SK-N-SH treated with all-trans-retinoic acid at 6 μM for 48 hours (cell line): ENCODE measurements around the gene NEUROG1.

ENCODE experiments used
- ATAC-seq: fragments of 200-7000 bp; cut with Tn5 transposase; 3 replicates; pipeline ENCODE4 v1.9.1; 2020; ENCODE audit warnings: mild to moderate bottlenecking, moderate library complexity
- ARNTL ChIP-seq: fragments of 450-650 bp; formaldehyde crosslinking; IDR thresholded peaks from 2 replicates; pipeline ENCODE4 v1.5.0; 2020; ENCODE audit warnings: low read depth, mild to moderate bottlenecking, moderate library complexity, borderline replicate concordance
- BACH2 ChIP-seq: fragments of 250-450 bp; sonication (Bioruptor Pico); IDR thresholded peaks from 2 replicates; pipeline ENCODE4 v1.9.0; 2021; ENCODE audit warnings: mild to moderate bottlenecking, borderline replicate concordance
- CSDC2 ChIP-seq: fragments of 250-450 bp; sonication (Bioruptor Pico); IDR thresholded peaks from 2 replicates; pipeline ENCODE4 v1.5.0; 2020; ENCODE audit warnings: mild to moderate bottlenecking, moderate library complexity
- ESRRG ChIP-seq: fragments of 250-450 bp; sonication (Bioruptor Pico); IDR thresholded peaks from 2 replicates; pipeline ENCODE4 v1.6.1; 2021; ENCODE audit warnings: mild to moderate bottlenecking
- GLIS3 ChIP-seq: fragments of 250-450 bp; sonication (Bioruptor Pico); IDR thresholded peaks from 2 replicates; pipeline ENCODE4 v1.5.0; 2020; ENCODE audit warnings: mild to moderate bottlenecking, moderate library complexity
- ISL1 ChIP-seq: fragments of 250-450 bp; sonication (Bioruptor Pico); IDR thresholded peaks from 2 replicates; pipeline ENCODE4 v2.1.2; 2022; ENCODE audit warnings: mild to moderate bottlenecking, moderate library complexity
- OSR1 ChIP-seq: fragments of 250-450 bp; sonication (Bioruptor Pico); IDR thresholded peaks from 2 replicates; pipeline ENCODE4 v1.8.0; 2022; ENCODE audit warnings: moderate library complexity, mild to moderate bottlenecking, inconsistent platforms
- PPARA ChIP-seq: fragments of 250-450 bp; sonication (Bioruptor Pico); IDR thresholded peaks from 2 replicates; pipeline ENCODE4 v1.5.0; 2020; ENCODE audit warnings: mild to moderate bottlenecking, borderline replicate concordance
- RARB ChIP-seq: fragments of 250-450 bp; sonication (Bioruptor Pico); IDR thresholded peaks from 2 replicates; pipeline ENCODE4 v1.8.0; 2021; ENCODE audit warnings: mild to moderate bottlenecking, moderate library complexity
- SNAI2 ChIP-seq: fragments of 250-450 bp; sonication (Bioruptor Pico); IDR thresholded peaks from 2 replicates; pipeline ENCODE4 v1.5.0; 2020; ENCODE audit warnings: mild to moderate bottlenecking, moderate library complexity
- TCF4 ChIP-seq: fragments of 250-450 bp; sonication (Bioruptor Pico); IDR thresholded peaks from 2 replicates; pipeline ENCODE4 v1.8.0; 2021; ENCODE audit warnings: mild to moderate bottlenecking, moderate library complexity, borderline replicate concordance
- TOX ChIP-seq: fragments of 250-450 bp; sonication (Bioruptor Pico); IDR thresholded peaks from 2 replicates; pipeline ENCODE4 v1.8.0; 2021; ENCODE audit warnings: mild to moderate bottlenecking, moderate library complexity, borderline replicate concordance
- ZC3H10 ChIP-seq: fragments of 250-450 bp; sonication (Bioruptor Pico); IDR thresholded peaks from 2 replicates; pipeline ENCODE4 v1.5.1; 2021; ENCODE audit warnings: mild to moderate bottlenecking, moderate library complexity
- ZFP3 ChIP-seq: fragments of 250-450 bp; sonication (Bioruptor Pico); IDR thresholded peaks from 2 replicates; pipeline ENCODE4 v1.5.0; 2020; ENCODE audit warnings: mild to moderate bottlenecking, moderate library complexity
- ZFP30 ChIP-seq: fragments of 450-650 bp; formaldehyde crosslinking; IDR thresholded peaks from 2 replicates; pipeline ENCODE4 v1.5.0; 2022; ENCODE audit warnings: mild to moderate bottlenecking, moderate library complexity
- ZNF565 ChIP-seq: fragments of 450-650 bp; formaldehyde crosslinking; conservative IDR thresholded peaks from 2 replicates; pipeline ENCODE4 v1.5.0; 2020; ENCODE audit warnings: low read depth, mild to moderate bottlenecking, moderate library complexity
- ZNF8 ChIP-seq: fragments of 450-650 bp; formaldehyde crosslinking; IDR thresholded peaks from 2 replicates; pipeline ENCODE4 v1.5.0; 2020; ENCODE audit warnings: mild to moderate bottlenecking, moderate library complexity
- TF ChIP-seq, protein P1 (sequence below): fragments of 250-450 bp; sonication (Bioruptor Pico); IDR thresholded peaks from 2 replicates; pipeline ENCODE4 v1.8.0; 2021; ENCODE audit warnings: low read depth, mild to moderate bottlenecking, moderate library complexity, borderline replicate concordance
- TF ChIP-seq, protein P2 (sequence below): fragments of 250-450 bp; sonication (Bioruptor Pico); IDR thresholded peaks from 2 replicates; pipeline ENCODE4 v1.5.1; 2021; ENCODE audit warnings: mild to moderate bottlenecking, moderate library complexity
- TF ChIP-seq, protein P3 (sequence below): fragments of 250-450 bp; sonication (Bioruptor Pico); IDR thresholded peaks from 2 replicates; pipeline ENCODE4 v1.8.0; 2020; ENCODE audit warnings: mild to moderate bottlenecking, moderate library complexity, borderline replicate concordance
- TF ChIP-seq, protein P4 (sequence below): fragments of 250-450 bp; sonication (Bioruptor Pico); IDR thresholded peaks from 2 replicates; pipeline ENCODE4 v1.5.0; 2020; ENCODE audit warnings: mild to moderate bottlenecking, moderate library complexity

Gene NEUROG1

GRCh38 chr5:135539430-135540005 lies 3.8 kb upstream of the NEUROG1 start:
- TF ChIP-seq, protein P1, sequence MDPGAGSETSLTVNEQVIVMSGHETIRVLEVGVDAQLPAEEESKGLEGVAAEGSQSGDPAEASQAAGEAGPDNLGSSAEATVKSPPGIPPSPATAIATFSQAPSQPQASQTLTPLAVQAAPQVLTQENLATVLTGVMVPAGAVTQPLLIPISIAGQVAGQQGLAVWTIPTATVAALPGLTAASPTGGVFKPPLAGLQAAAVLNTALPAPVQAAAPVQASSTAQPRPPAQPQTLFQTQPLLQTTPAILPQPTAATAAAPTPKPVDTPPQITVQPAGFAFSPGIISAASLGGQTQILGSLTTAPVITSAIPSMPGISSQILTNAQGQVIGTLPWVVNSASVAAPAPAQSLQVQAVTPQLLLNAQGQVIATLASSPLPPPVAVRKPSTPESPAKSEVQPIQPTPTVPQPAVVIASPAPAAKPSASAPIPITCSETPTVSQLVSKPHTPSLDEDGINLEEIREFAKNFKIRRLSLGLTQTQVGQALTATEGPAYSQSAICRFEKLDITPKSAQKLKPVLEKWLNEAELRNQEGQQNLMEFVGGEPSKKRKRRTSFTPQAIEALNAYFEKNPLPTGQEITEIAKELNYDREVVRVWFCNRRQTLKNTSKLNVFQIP: no peak
- TF ChIP-seq BACH2 (CRISPR knock-in tag): no peak
- no peak for TF ChIP-seq RARB
- TF ChIP-seq TCF4: no peak
- no peak for TF ChIP-seq ZNF8
- no peak for TF ChIP-seq OSR1 (CRISPR knock-in tag)
- TF ChIP-seq ARNTL (CRISPR knock-in tag): no peak
- TF ChIP-seq ZC3H10 (CRISPR knock-in tag): no peak
- no peak for TF ChIP-seq SNAI2 (CRISPR knock-in tag)
- ATAC-seq: no peak

DNA sequence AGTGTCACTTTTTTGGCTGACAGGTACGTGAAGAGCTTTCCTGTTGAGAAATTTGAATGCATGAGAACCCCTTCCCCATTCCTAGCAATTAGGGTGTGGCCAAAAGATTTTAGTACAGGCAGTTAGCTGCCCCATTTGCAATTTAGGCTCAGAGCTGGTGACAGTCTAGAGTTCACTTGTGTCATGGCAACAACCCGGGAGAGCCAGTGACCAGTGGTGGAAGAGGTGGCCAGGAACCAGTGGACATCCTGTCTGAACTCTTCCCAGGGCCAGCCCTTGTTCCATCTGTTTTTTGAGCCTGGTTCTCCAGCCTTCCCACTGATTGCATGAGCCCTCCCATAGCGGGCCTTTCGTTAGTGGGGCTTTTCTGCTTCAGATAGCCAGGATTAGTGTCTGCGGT lies 2.5 kb upstream of the NEUROG1 start:
- TF ChIP-seq BACH2 (CRISPR knock-in tag) (no peak), ZFP3 (no peak), ZNF8 (no peak), TOX (CRISPR knock-in tag) (no peak), ISL1 (no peak), RARB (no peak), ARNTL (CRISPR knock-in tag) (no peak)
- TF ChIP-seq, protein P1: no peak
- no peak for ATAC-seq

DNA sequence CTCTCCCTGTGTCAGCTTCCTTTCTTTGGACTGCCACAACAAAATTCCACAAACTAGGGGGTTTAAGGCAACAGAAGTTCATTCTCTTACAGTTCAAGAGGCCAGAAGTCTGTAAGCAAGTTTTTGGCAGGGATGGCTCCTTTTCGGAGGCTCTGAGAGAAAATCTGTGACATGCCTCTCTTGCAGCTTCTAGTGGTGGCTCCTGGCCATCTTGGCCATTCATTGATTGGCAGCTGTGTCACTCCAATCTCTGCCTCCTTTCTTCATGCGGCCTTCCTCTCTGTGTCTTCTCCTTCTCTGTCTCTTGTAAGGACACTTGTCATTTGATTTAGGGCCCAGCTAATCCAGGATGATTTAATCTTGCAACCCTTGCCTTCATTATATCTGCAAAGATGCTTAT lies 2.0 kb upstream of the NEUROG1 start:
- TF ChIP-seq ZFP30 (CRISPR knock-in tag): no peak
- no peak for TF ChIP-seq TCF4
- TF ChIP-seq BACH2 (CRISPR knock-in tag): no peak
- no peak for ATAC-seq

- TF ChIP-seq, protein P2, sequence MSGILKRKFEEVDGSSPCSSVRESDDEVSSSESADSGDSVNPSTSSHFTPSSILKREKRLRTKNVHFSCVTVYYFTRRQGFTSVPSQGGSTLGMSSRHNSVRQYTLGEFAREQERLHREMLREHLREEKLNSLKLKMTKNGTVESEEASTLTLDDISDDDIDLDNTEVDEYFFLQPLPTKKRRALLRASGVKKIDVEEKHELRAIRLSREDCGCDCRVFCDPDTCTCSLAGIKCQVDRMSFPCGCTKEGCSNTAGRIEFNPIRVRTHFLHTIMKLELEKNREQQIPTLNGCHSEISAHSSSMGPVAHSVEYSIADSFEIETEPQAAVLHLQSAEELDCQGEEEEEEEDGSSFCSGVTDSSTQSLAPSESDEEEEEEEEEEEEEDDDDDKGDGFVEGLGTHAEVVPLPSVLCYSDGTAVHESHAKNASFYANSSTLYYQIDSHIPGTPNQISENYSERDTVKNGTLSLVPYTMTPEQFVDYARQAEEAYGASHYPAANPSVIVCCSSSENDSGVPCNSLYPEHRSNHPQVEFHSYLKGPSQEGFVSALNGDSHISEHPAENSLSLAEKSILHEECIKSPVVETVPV: no peak
- TF ChIP-seq ZNF565 (CRISPR knock-in tag): no peak
- TF ChIP-seq TOX (CRISPR knock-in tag): no peak
- no peak for TF ChIP-seq GLIS3 (CRISPR knock-in tag)
- TF ChIP-seq TCF4: no peak
- TF ChIP-seq, protein P3, sequence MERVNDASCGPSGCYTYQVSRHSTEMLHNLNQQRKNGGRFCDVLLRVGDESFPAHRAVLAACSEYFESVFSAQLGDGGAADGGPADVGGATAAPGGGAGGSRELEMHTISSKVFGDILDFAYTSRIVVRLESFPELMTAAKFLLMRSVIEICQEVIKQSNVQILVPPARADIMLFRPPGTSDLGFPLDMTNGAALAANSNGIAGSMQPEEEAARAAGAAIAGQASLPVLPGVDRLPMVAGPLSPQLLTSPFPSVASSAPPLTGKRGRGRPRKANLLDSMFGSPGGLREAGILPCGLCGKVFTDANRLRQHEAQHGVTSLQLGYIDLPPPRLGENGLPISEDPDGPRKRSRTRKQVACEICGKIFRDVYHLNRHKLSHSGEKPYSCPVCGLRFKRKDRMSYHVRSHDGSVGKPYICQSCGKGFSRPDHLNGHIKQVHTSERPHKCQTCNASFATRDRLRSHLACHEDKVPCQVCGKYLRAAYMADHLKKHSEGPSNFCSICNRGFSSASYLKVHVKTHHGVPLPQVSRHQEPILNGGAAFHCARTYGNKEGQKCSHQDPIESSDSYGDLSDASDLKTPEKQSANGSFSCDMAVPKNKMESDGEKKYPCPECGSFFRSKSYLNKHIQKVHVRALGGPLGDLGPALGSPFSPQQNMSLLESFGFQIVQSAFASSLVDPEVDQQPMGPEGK (CRISPR knock-in tag): no peak
- no peak for TF ChIP-seq ARNTL (CRISPR knock-in tag)
- no peak for TF ChIP-seq ZFP30 (CRISPR knock-in tag)
- TF ChIP-seq ISL1: no peak
- no peak for TF ChIP-seq ESRRG (CRISPR knock-in tag)
- TF ChIP-seq, protein P1: no peak
- TF ChIP-seq SNAI2 (CRISPR knock-in tag): no peak
- TF ChIP-seq PPARA (CRISPR knock-in tag): no peak
- no peak for TF ChIP-seq CSDC2 (CRISPR knock-in tag)
- TF ChIP-seq ZNF8: no peak
- TF ChIP-seq, protein P4, sequence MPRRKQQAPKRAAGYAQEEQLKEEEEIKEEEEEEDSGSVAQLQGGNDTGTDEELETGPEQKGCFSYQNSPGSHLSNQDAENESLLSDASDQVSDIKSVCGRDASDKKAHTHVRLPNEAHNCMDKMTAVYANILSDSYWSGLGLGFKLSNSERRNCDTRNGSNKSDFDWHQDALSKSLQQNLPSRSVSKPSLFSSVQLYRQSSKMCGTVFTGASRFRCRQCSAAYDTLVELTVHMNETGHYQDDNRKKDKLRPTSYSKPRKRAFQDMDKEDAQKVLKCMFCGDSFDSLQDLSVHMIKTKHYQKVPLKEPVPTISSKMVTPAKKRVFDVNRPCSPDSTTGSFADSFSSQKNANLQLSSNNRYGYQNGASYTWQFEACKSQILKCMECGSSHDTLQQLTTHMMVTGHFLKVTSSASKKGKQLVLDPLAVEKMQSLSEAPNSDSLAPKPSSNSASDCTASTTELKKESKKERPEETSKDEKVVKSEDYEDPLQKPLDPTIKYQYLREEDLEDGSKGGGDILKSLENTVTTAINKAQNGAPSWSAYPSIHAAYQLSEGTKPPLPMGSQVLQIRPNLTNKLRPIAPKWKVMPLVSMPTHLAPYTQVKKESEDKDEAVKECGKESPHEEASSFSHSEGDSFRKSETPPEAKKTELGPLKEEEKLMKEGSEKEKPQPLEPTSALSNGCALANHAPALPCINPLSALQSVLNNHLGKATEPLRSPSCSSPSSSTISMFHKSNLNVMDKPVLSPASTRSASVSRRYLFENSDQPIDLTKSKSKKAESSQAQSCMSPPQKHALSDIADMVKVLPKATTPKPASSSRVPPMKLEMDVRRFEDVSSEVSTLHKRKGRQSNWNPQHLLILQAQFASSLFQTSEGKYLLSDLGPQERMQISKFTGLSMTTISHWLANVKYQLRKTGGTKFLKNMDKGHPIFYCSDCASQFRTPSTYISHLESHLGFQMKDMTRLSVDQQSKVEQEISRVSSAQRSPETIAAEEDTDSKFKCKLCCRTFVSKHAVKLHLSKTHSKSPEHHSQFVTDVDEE (CRISPR knock-in tag): no peak
- no peak for TF ChIP-seq RARB
- ATAC-seq: no peak
Measured at GRCh38 chr5:135537271-135537670, 1.5 kb upstream of the NEUROG1 start.
